WERI-Rb-1 (cell line): ENCODE results near the gene IFITM2.

ENCODE experiments used
- DNase-seq: peaks from one replicate; pipeline ENCODE4 v3.0.0-alpha.2; 2020
- H3K27ac ChIP-seq: fragments of 250-450 bp; sonication (Bioruptor Pico); 2 replicates; pipeline ENCODE4 v1.5.1; 2020; ENCODE audit warnings: mild to moderate bottlenecking, moderate library complexity
- H3K27me3 ChIP-seq: fragments of 250-450 bp; sonication (Bioruptor Pico); 2 replicates; pipeline ENCODE4 v1.5.1; 2021; ENCODE audit warnings: mild to moderate bottlenecking, low read depth, moderate library complexity; ENCODE audit not compliant: insufficient read depth, severe bottlenecking
- H3K36me3 ChIP-seq: fragments of 250-450 bp; sonication (Bioruptor Pico); 2 replicates; pipeline ENCODE4 v1.5.1; 2020; ENCODE audit warnings: mild to moderate bottlenecking, moderate library complexity
- H3K4me3 ChIP-seq: 2 replicates; pipeline ENCODE4 v1.5.1; 2011; ENCODE audit warnings: low read depth, mild to moderate bottlenecking, control low read depth, low read length
- H3K9me3 ChIP-seq: fragments of 250-450 bp; sonication (Bioruptor Pico); 2 replicates; pipeline ENCODE4 v1.5.1; 2021; ENCODE audit warnings: mild to moderate bottlenecking, moderate library complexity; ENCODE audit not compliant: severe bottlenecking
- TF ChIP-seq, protein P1 (sequence below): IDR thresholded peaks from 2 replicates; pipeline ENCODE4 v1.5.1; 2011; ENCODE audit warnings: low read depth, mild to moderate bottlenecking, control low read depth, inconsistent platforms, low read length

Gene IFITM2

DNA sequence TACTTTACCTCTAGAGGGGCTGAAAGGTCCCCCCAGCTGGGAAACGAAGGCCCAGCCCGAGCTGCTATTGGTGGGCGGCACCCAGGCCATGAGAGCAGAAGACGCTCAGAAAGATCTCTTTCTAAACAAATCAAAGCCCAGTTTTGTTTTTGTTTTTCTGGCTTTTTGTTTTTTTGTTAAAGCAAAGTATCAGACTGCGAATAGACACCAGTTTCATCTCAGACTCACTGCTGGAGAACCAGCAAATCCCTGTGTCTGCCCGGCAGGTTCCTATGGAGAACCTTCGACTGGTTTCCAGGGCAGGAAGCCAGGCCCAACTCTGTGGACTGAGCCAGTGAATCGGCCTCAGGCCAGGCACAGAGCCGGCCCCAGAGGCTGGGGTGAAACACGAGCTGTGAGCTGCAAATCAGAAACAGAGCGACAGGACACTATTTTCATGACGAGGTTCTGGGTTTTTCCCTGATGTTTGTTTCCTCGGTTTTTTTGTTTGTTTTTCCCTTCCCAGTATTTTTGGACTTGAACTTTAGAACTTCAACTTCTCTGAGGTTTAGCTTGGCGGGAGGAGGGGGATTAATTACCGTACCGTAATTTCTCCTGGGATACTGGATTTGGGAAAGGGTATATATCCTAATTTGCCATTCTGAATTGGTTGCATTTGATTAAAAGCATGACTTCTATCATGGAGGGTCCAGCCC, 45.7 kb downstream of the IFITM2 start:
- Histone ChIP-seq H3K27me3 (no peaks in the 10 kb centered on the region), H3K36me3 (no peaks in the 10 kb centered on the region), H3K9me3 (no peaks in the 10 kb centered on the region), H3K4me3 (no peak overlapping the region), H3K27ac (no peak overlapping the region)
- TF ChIP-seq, protein P1, sequence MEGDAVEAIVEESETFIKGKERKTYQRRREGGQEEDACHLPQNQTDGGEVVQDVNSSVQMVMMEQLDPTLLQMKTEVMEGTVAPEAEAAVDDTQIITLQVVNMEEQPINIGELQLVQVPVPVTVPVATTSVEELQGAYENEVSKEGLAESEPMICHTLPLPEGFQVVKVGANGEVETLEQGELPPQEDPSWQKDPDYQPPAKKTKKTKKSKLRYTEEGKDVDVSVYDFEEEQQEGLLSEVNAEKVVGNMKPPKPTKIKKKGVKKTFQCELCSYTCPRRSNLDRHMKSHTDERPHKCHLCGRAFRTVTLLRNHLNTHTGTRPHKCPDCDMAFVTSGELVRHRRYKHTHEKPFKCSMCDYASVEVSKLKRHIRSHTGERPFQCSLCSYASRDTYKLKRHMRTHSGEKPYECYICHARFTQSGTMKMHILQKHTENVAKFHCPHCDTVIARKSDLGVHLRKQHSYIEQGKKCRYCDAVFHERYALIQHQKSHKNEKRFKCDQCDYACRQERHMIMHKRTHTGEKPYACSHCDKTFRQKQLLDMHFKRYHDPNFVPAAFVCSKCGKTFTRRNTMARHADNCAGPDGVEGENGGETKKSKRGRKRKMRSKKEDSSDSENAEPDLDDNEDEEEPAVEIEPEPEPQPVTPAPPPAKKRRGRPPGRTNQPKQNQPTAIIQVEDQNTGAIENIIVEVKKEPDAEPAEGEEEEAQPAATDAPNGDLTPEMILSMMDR, result no peak
- no peak for DNase-seq

DNA sequence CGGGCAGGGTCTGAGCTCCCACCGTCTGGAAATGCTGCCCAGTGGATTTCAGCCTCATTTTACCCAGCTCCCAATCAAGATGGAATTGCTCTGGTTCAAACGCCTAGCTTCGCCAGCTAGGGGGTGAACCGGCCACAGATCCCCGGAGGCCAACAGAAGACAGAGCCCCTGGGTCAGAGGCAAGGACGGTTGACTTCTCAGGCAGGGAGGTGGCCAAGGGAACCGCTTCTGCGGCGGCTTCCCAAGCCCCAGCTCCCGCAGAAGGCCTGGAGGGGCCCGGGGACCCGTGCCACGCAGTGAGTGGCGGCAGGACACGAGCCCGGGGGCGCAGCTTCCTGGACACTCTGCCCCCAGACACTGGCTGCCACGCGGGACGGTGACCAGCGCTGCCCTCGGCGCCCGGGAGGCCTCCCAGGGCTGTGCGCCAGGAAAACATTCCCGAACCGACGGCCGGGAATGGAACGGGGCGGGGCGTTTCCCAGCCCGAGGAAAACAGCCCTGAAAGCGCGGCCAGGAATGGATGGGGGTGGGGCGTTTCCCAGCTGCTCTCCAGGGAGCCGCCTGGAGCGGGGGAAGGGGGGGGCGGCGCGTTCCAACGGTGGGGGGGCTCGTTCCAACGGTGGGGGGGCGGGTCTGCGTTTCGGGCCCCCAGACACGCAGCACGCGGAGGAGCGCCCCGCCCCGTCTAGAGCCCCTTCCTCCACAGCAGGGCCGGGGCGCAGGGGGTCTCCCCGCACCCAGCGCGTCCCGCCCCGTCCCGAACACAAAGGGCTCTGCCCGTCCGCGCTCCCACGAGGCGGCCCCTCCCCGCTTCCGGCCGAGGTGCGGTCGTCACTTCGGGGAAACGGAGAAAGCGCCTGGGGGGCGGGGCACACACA, 48.2 kb downstream of the IFITM2 start:
- Histone ChIP-seq H3K36me3 (no peaks in the 10 kb centered on the region), H3K27me3 (no peaks in the 10 kb centered on the region), H3K9me3 (no peaks in the 10 kb centered on the region), H3K4me3 (peak overlapping the region; percentile 42), H3K27ac (peak overlapping the region; percentile 95)
- peak; percentile 93 for DNase-seq
- TF ChIP-seq, protein P1, result no peak

DNA sequence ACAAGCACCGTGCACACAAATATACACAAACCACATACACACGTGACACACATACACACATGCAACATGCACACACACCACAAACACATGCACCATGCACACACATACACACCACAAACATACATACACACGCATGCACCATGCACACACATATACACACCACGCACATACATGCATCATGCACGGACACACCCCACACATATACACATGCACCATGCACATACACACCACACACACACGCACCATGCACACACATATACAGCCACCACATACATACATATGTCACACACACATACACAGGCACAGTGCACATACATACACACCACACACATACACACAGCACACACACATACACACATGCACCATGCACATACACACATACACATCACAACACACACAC, 49.0 kb downstream of the IFITM2 start:
- Histone ChIP-seq H3K9me3 (no peaks in the 10 kb centered on the region), H3K4me3 (no peak overlapping the region), H3K27ac (no peak overlapping the region), H3K36me3 (no peaks in the 10 kb centered on the region), H3K27me3 (no peaks in the 10 kb centered on the region)
- TF ChIP-seq, protein P1, result no peak
- no peak for DNase-seq

DNA sequence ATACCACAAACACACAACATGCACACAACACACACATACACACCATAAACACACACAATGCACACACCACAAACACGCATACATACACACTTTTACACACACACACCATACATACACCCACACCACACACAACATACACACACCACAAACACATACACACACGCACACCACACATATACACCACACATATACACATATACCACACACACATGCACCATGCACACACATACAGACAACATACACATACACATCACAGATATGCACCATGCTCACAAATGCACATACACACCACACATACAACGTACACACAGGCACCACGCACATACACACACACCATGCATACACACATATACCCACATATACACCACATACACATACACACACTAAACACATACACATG, 50.0 kb downstream of the IFITM2 start:
- no peak for DNase-seq
- Histone ChIP-seq H3K27ac (no peak overlapping the region), H3K9me3 (no peaks in the 10 kb centered on the region), H3K36me3 (no peaks in the 10 kb centered on the region), H3K4me3 (no peak overlapping the region), H3K27me3 (no peaks in the 10 kb centered on the region)
- TF ChIP-seq, protein P1, result no peak

DNA sequence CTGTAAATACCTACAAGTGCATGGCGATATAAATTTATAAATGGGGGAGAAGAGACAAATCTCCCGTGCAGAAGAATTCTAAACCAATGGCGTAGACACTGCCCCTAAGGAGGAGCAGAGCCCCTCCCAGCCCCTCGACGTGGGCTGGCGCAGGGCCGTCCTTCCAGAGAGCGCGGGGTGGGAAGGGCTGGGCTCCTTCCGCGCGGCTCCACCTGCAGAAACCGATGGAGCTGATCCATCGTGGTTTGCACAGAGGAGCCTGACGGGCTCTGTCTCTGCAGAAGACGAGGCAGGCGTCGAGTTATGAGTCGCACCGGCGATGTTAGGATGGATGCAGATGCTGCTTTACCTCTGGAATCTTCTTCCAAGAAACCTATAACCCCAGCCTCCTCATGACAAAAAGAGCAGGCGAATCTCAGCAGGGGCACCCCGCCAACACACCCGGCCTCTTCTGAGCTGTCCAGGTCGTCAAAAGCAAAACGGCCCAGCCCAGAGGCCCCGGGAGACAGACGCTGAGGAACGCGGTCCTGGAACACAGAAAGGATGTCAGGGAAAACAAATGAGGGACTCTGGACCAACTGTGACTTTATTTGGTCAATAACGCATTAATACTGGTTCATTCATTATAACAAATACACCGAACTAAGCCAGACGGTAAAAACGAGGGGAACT, 50.6 kb downstream of the IFITM2 start:
- TF ChIP-seq, protein P1, result no peak
- Histone ChIP-seq H3K27me3 (no peaks in the 10 kb centered on the region), H3K36me3 (no peaks in the 10 kb centered on the region), H3K9me3 (no peaks in the 10 kb centered on the region), H3K4me3 (no peak overlapping the region), H3K27ac (no peak overlapping the region)
- DNase-seq, result no peak
